HEK293 (cell line): ENCODE measurements around the gene ZNF821.

Experiments used
- GLIS2 ChIP-seq: fragments of 450-650 bp; formaldehyde crosslinking; IDR thresholded peaks from 2 replicates; pipeline ENCODE4 v1.5.1; 2016; ENCODE audit warnings: missing biosample characterization, missing genetic modification characterization
- HIC1 ChIP-seq: fragments of 450-650 bp; formaldehyde crosslinking; IDR thresholded peaks from 2 replicates; pipeline ENCODE4 v1.5.1; 2016; ENCODE audit warnings: missing biosample characterization, missing genetic modification characterization
- HOXD13 ChIP-seq: sonication (generic); formaldehyde crosslinking; IDR thresholded peaks from 2 replicates; pipeline ENCODE4 v1.8.0; 2022; ENCODE audit warnings: missing genetic modification reagents, borderline replicate concordance
- KLF9 ChIP-seq: fragments of 450-650 bp; formaldehyde crosslinking; IDR thresholded peaks from 2 replicates; pipeline ENCODE4 v1.5.1; 2016; ENCODE audit warnings: missing biosample characterization, missing genetic modification characterization, low read depth
- OVOL3 ChIP-seq: fragments of 450-650 bp; formaldehyde crosslinking; IDR thresholded peaks from 2 replicates; pipeline ENCODE4 v1.5.1; 2016; ENCODE audit warnings: missing biosample characterization, missing genetic modification characterization
- YY1 ChIP-seq: fragments of 450-650 bp; formaldehyde crosslinking; IDR thresholded peaks from 2 replicates; pipeline ENCODE4 v1.5.1; 2018; ENCODE audit warnings: missing biosample characterization, missing genetic modification characterization
- ZBTB26 ChIP-seq: fragments of 450-650 bp; formaldehyde crosslinking; optimal IDR thresholded peaks from 2 replicates; pipeline ENCODE3; 2016; ENCODE audit warnings: missing biosample characterization, mild to moderate bottlenecking, missing genetic modification characterization
- ZFHX2 ChIP-seq: fragments of 450-650 bp; formaldehyde crosslinking; conservative IDR thresholded peaks from 2 replicates; pipeline ENCODE4 v1.5.1; 2016; ENCODE audit warnings: missing biosample characterization, missing genetic modification characterization
- ZFP37 ChIP-seq: fragments of 450-650 bp; formaldehyde crosslinking; IDR thresholded peaks from 2 replicates; pipeline ENCODE4 v1.5.1; 2016; ENCODE audit warnings: missing biosample characterization, missing genetic modification characterization
- ZIC2 ChIP-seq: fragments of 450-650 bp; formaldehyde crosslinking; IDR thresholded peaks from 2 replicates; pipeline ENCODE4 v1.5.1; 2016; ENCODE audit warnings: missing biosample characterization, missing genetic modification characterization
- ZNF133 ChIP-seq: fragments of 450-650 bp; formaldehyde crosslinking; IDR thresholded peaks from 2 replicates; pipeline ENCODE4 v1.5.1; 2016; ENCODE audit warnings: missing biosample characterization, missing genetic modification characterization
- ZNF146 ChIP-seq: fragments of 450-650 bp; formaldehyde crosslinking; IDR thresholded peaks from 2 replicates; pipeline ENCODE4 v1.5.1; 2016; ENCODE audit warnings: missing biosample characterization, missing genetic modification characterization
- ZNF18 ChIP-seq: fragments of 450-650 bp; formaldehyde crosslinking; IDR thresholded peaks from 2 replicates; pipeline ENCODE4 v1.5.1; 2016; ENCODE audit warnings: missing biosample characterization, missing genetic modification characterization
- ZNF211 ChIP-seq: fragments of 450-650 bp; formaldehyde crosslinking; IDR thresholded peaks from 2 replicates; pipeline ENCODE4 v1.5.1; 2016; ENCODE audit warnings: low read depth, missing biosample characterization, missing genetic modification characterization
- ZNF23 ChIP-seq: fragments of 450-650 bp; formaldehyde crosslinking; IDR thresholded peaks from 2 replicates; pipeline ENCODE4 v1.5.1; 2016; ENCODE audit warnings: missing biosample characterization, missing genetic modification characterization, borderline replicate concordance
- ZNF292 ChIP-seq: fragments of 450-650 bp; formaldehyde crosslinking; IDR thresholded peaks from 2 replicates; pipeline ENCODE4 v1.5.1; 2016; ENCODE audit warnings: low read depth, missing biosample characterization, missing genetic modification characterization, borderline replicate concordance
- ZNF335 ChIP-seq: fragments of 450-650 bp; formaldehyde crosslinking; conservative IDR thresholded peaks from 2 replicates; pipeline ENCODE4 v1.5.1; 2016; ENCODE audit warnings: missing biosample characterization, missing genetic modification characterization
- ZNF366 ChIP-seq: fragments of 450-650 bp; formaldehyde crosslinking; conservative IDR thresholded peaks from 2 replicates; pipeline ENCODE4 v1.5.1; 2016; ENCODE audit warnings: missing biosample characterization, missing genetic modification characterization
- ZNF501 ChIP-seq: fragments of 450-650 bp; formaldehyde crosslinking; IDR thresholded peaks from 2 replicates; pipeline ENCODE4 v1.5.1; 2016; ENCODE audit warnings: missing biosample characterization, missing genetic modification characterization
- ZNF513 ChIP-seq: fragments of 450-650 bp; IDR thresholded peaks from 2 replicates; pipeline ENCODE4 v1.5.1; 2018; ENCODE audit warnings: missing biosample characterization, missing genetic modification characterization
- ZNF514 ChIP-seq: fragments of 450-650 bp; formaldehyde crosslinking; IDR thresholded peaks from 2 replicates; pipeline ENCODE4 v1.5.1; 2016; ENCODE audit warnings: missing biosample characterization, missing genetic modification characterization
- ZNF558 ChIP-seq: fragments of 450-650 bp; formaldehyde crosslinking; IDR thresholded peaks from 2 replicates; pipeline ENCODE4 v1.5.1; 2016; ENCODE audit warnings: missing biosample characterization, missing genetic modification characterization
- ZNF571 ChIP-seq: fragments of 450-650 bp; formaldehyde crosslinking; IDR thresholded peaks from 2 replicates; pipeline ENCODE4 v1.5.0; 2017; ENCODE audit warnings: missing biosample characterization, missing genetic modification characterization
- ZNF624 ChIP-seq: fragments of 450-650 bp; formaldehyde crosslinking; IDR thresholded peaks from 2 replicates; pipeline ENCODE4 v1.5.1; 2017; ENCODE audit warnings: missing biosample characterization, missing genetic modification characterization
- ZNF645 ChIP-seq: fragments of 450-650 bp; formaldehyde crosslinking; IDR thresholded peaks from 2 replicates; pipeline ENCODE4; 2016; ENCODE audit warnings: missing biosample characterization, missing genetic modification characterization
- ZNF707 ChIP-seq: fragments of 450-650 bp; formaldehyde crosslinking; IDR thresholded peaks from 2 replicates; pipeline ENCODE4 v1.5.1; 2016; ENCODE audit warnings: missing biosample characterization, missing genetic modification characterization
- ZNF768 ChIP-seq: fragments of 450-650 bp; formaldehyde crosslinking; IDR thresholded peaks from 2 replicates; pipeline ENCODE4 v1.5.1; 2018; ENCODE audit warnings: missing biosample characterization, mild to moderate bottlenecking, missing genetic modification characterization
- ZNF785 ChIP-seq: fragments of 450-650 bp; formaldehyde crosslinking; IDR thresholded peaks from 2 replicates; pipeline ENCODE4 v1.5.1; 2016; ENCODE audit warnings: missing biosample characterization, missing genetic modification characterization
- ZSCAN30 ChIP-seq: fragments of 450-650 bp; IDR thresholded peaks from 2 replicates; pipeline ENCODE4 v1.5.1; 2018; ENCODE audit warnings: missing biosample characterization, mild to moderate bottlenecking, missing genetic modification characterization, moderate library complexity
- ZSCAN4 ChIP-seq: fragments of 450-650 bp; formaldehyde crosslinking; IDR thresholded peaks from 2 replicates; pipeline ENCODE4 v1.5.1; 2017; ENCODE audit warnings: missing biosample characterization, missing genetic modification characterization
- ZSCAN5A ChIP-seq: fragments of 450-650 bp; formaldehyde crosslinking; IDR thresholded peaks from 2 replicates; pipeline ENCODE4 v1.5.1; 2016; ENCODE audit warnings: missing biosample characterization, missing genetic modification characterization

ZNF821 gene

GRCh38 chr16:71883849-71884638, at the start of gene ZNF821 (continued):
- TF ChIP-seq ZNF501 (tag by site-specific recombination) (no peak), ZNF707 (no peak), ZNF768 (tag by site-specific recombination) (no peak), ZNF514 (tag by site-specific recombination) (no peak), ZFP37 (tag by site-specific recombination) (no peak), ZNF133 (tag by site-specific recombination) (no peak), HOXD13 (CRISPR knock-in tag) (no peak), ZNF645 (tag by site-specific recombination) (no peak), ZSCAN4 (tag by site-specific recombination) (no peak), ZNF785 (tag by site-specific recombination) (no peak), OVOL3 (tag by site-specific recombination) (no peak), ZBTB26 (tag by site-specific recombination) (peak; percentile 73), GLIS2 (peak; percentile 87), ZNF292 (no peak), ZFHX2 (tag by site-specific recombination) (peak; percentile 10; the same call in 1 of the 2 replicates), KLF9 (tag by site-specific recombination) (peak; percentile 67), ZSCAN5A (tag by site-specific recombination) (no peak), ZNF146 (no peak), ZNF624 (tag by site-specific recombination) (no peak), ZNF513 (tag by site-specific recombination) (no peak), ZNF23 (tag by site-specific recombination) (no peak), ZNF335 (tag by site-specific recombination) (peak; percentile 79), YY1 (tag by site-specific recombination) (peak; percentile 65; the same call in 1 of the 2 replicates), ZNF558 (tag by site-specific recombination) (no peak), ZNF571 (no peak), ZIC2 (tag by site-specific recombination) (0 out of 2 replicates have a peak, but pooled peaks have one; percentile 27), ZNF18 (tag by site-specific recombination) (no peak), ZNF211 (tag by site-specific recombination) (no peak), HIC1 (tag by site-specific recombination) (no peak), ZNF366 (no peak), ZSCAN30 (peak; percentile 68; the same call in 1 of the 2 replicates)
